ENCODE results near the gene IL6ST.
A peak's percentile ranks its signal among the peaks of the same experiment; 100 is the strongest.

The IL6ST gene

GRCh38 chr5:55896663-55897062, 98.1 kb downstream of the IL6ST start:
- DNase-seq (ENCODE audit: low read depth): peak; percentile 37

- no peak for DNase-seq (ENCODE audit: low read depth)
These were observed 98.5 kb downstream of the IL6ST start for GRCh38 chr5:55896238-55896637.

GRCh38 chr5:55895346-55895745, 99.4 kb downstream of the IL6ST start:
- no peak for DNase-seq (ENCODE audit: low read depth)

GRCh38 chr5:55894135-55894534, 100.6 kb downstream of the IL6ST start:
- no peak for DNase-seq (ENCODE audit: low read depth)

GRCh38 chr5:55892479-55892878, 102.3 kb downstream of the IL6ST start:
- DNase-seq (ENCODE audit: low read depth): no peak

- DNase-seq (ENCODE audit: low read depth): no peak
These were observed 106.6 kb downstream of the IL6ST start for GRCh38 chr5:55888205-55888604.

- DNase-seq (ENCODE audit: low read depth): no peak
These were observed 109.4 kb downstream of the IL6ST start for GRCh38 chr5:55885359-55885758.

Measured in fibroblast of gingiva (primary cell).